Mammary epithelial cell (primary cell): ENCODE measurements around the gene ZNF627.

Source experiments
- EZH2 ChIP-seq: IDR thresholded peaks from 2 replicates; pipeline ENCODE4 v1.6.1; 2012; ENCODE audit warnings: low read length, inconsistent platforms, borderline replicate concordance
- TF ChIP-seq, protein P1 (sequence below), 2 donors: IDR thresholded peaks in 1 of 2; conservative IDR thresholded peaks in 1 of 2; 2 replicates each; pipeline ENCODE4 v1.5.1; 2011 to 2012; ENCODE audit warnings: inconsistent platforms in 2 of 2, low read length in 2 of 2, mild to moderate bottlenecking in 2 of 2, control low read depth in 1 of 2, low read depth in 1 of 2; ENCODE audit not compliant: insufficient read depth in 1 of 2; ENCODE audit errors: extremely low read depth in 1 of 2

DNA sequence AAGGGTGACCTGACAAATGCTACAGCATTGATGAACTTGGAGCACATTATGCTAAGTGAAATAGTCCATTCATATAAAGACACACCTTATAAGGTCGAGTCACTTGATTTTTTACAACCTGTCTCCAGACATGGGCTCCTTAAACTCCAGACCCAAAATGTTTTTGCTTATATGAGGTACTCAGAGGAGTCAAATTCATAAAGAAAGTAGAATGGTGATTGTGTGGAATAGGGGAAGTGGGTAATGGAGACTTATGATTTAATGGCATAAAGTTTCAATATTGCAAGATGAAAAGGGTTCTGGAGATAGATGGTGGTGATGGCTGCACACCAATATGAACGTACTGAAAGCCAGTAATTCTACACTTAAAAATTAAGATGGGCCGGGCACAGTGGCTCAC is 59.3 kb downstream of the ZNF627 start:
- TF ChIP-seq, protein P1, sequence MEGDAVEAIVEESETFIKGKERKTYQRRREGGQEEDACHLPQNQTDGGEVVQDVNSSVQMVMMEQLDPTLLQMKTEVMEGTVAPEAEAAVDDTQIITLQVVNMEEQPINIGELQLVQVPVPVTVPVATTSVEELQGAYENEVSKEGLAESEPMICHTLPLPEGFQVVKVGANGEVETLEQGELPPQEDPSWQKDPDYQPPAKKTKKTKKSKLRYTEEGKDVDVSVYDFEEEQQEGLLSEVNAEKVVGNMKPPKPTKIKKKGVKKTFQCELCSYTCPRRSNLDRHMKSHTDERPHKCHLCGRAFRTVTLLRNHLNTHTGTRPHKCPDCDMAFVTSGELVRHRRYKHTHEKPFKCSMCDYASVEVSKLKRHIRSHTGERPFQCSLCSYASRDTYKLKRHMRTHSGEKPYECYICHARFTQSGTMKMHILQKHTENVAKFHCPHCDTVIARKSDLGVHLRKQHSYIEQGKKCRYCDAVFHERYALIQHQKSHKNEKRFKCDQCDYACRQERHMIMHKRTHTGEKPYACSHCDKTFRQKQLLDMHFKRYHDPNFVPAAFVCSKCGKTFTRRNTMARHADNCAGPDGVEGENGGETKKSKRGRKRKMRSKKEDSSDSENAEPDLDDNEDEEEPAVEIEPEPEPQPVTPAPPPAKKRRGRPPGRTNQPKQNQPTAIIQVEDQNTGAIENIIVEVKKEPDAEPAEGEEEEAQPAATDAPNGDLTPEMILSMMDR (conservative IDR thresholded peaks at IDR 0.05 in 1 of 2, IDR thresholded peaks at IDR 0.05 in 1 of 2; ENCODE audit: extremely low read depth in 1 of 2, insufficient read depth in 1 of 2, low read depth in 1 of 2, low read length in 2 of 2) = no peak
- TF ChIP-seq EZH2 = no peak
